Measurements from ENCODE around the gene NPHP3. TPM values are rescaled to one million over a fixed set of nuclear protein-coding genes. Genes with fewer than 3 reads are reported as not detected.

The NPHP3 gene
- total RNA-seq, 4 donors from 2014 or later: 22.7 to 31.1 (median 26.4) TPM

- WGBS: 88% methylated on average over 5 of the region's 5 CpGs
Observed at GRCh38 chr3:132654721-132655120, 67.5 kb downstream of the NPHP3 start.

GRCh38 chr3:132654190-132654589, 68.0 kb downstream of the NPHP3 start:
- intact Hi-C loops (cut with DNase I): no loop called here
- Histone ChIP-seq H3K36me3 (no peaks in the 10 kb centered on the region), H3K4me1 (peaks cover 19 to 42% (median 35%) of the 10 kb centered on the region in 4 donors), H3K27ac (replicated peaks in 1 of 4) (no peak overlapping the region), H3K4me3 (no peak overlapping the region), H3K27me3 (no peaks in the 10 kb centered on the region), H3K9me3 (no peaks in the 10 kb centered on the region)
- no peak for TF ChIP-seq EP300 (IDR thresholded peaks at IDR 0.05)
- TF ChIP-seq POLR2AphosphoS5 (IDR thresholded peaks at IDR 0.05): no peak
- TF ChIP-seq POLR2A (IDR thresholded peaks at IDR 0.05; ENCODE audit: low read depth): no peak
- no peak for TF ChIP-seq CTCF (IDR thresholded peaks at IDR 0.05)
- 88% methylated on average over 2 of the region's 2 CpGs for WGBS
- no peak for DNase-seq (ENCODE audit: extremely low spot score)

More at GRCh38 chr3:132654721-132655120, 67.5 kb downstream of the NPHP3 start:
- intact Hi-C loops (cut with DNase I): no loop called here
- no peak overlapping the region for H3K4me3 ChIP-seq
- DNase-seq (ENCODE audit: extremely low spot score): no peak
- peaks cover 19 to 42% (median 36%) of the 10 kb centered on the region in 4 donors for H3K4me1 ChIP-seq
- no peak overlapping the region for H3K27ac ChIP-seq (replicated peaks in 1 of 4)
- H3K9me3 ChIP-seq: no peaks in the 10 kb centered on the region
- no peaks in the 10 kb centered on the region for H3K27me3 ChIP-seq
- no peak for TF ChIP-seq CTCF (IDR thresholded peaks at IDR 0.05)
- TF ChIP-seq POLR2A (IDR thresholded peaks at IDR 0.05; ENCODE audit: low read depth): no peak
- no peaks in the 10 kb centered on the region for H3K36me3 ChIP-seq

GRCh38 chr3:132652640-132653270, 69.5 kb downstream of the NPHP3 start:
- Histone ChIP-seq H3K4me1 (peaks cover 6 to 29% (median 21%) of the 10 kb centered on the region in 4 donors), H3K4me3 (no peak overlapping the region), H3K36me3 (no peaks in the 10 kb centered on the region), H3K9me3 (no peaks in the 10 kb centered on the region), H3K27me3 (no peaks in the 10 kb centered on the region), H3K27ac (replicated peaks in 1 of 4) (no peak overlapping the region)
- no peak for DNase-seq (ENCODE audit: extremely low spot score)
- WGBS: 100% methylated on average over 1 of the region's 1 CpG
- TF ChIP-seq POLR2A (IDR thresholded peaks at IDR 0.05; ENCODE audit: low read depth) (no peak), POLR2AphosphoS5 (IDR thresholded peaks at IDR 0.05) (no peak), EP300 (IDR thresholded peaks at IDR 0.05) (no peak), CTCF (IDR thresholded peaks at IDR 0.05) (no peak)
- intact Hi-C loops (cut with DNase I): no loop called here

- Histone ChIP-seq H3K4me3 (no peak overlapping the region), H3K27me3 (no peaks in the 10 kb centered on the region), H3K27ac (replicated peaks in 1 of 4) (no peak overlapping the region), H3K36me3 (no peaks in the 10 kb centered on the region), H3K4me1 (peaks cover 2 to 17% (median 6%) of the 10 kb centered on the region in 4 donors), H3K9me3 (no peaks in the 10 kb centered on the region)
- no peak for TF ChIP-seq POLR2AphosphoS5 (IDR thresholded peaks at IDR 0.05)
- no peak for TF ChIP-seq POLR2A (IDR thresholded peaks at IDR 0.05; ENCODE audit: low read depth)
- no peak for TF ChIP-seq CTCF (IDR thresholded peaks at IDR 0.05)
- no peak for TF ChIP-seq EP300 (IDR thresholded peaks at IDR 0.05)
- 0% methylated on average over 1 of the region's 1 CpG for WGBS
- no peak for DNase-seq (ENCODE audit: extremely low spot score)
- intact Hi-C loops (cut with DNase I): no loop called here
Observed at GRCh38 chr3:132650153-132650552, 72.1 kb downstream of the NPHP3 start.

- TF ChIP-seq POLR2AphosphoS5 (IDR thresholded peaks at IDR 0.05) (no peak), POLR2A (IDR thresholded peaks at IDR 0.05; ENCODE audit: low read depth) (no peak), EP300 (IDR thresholded peaks at IDR 0.05) (no peak), CTCF (IDR thresholded peaks at IDR 0.05) (no peak)
- DNase-seq (ENCODE audit: extremely low spot score): no peak
- intact Hi-C loops (cut with DNase I): no loop called here
- 100% methylated on average over 1 of the region's 1 CpG for WGBS
- H3K27ac ChIP-seq (replicated peaks in 1 of 4): no peak overlapping the region
- no peaks in the 10 kb centered on the region for H3K4me1 ChIP-seq
- no peak overlapping the region for H3K4me3 ChIP-seq
- H3K36me3 ChIP-seq: peaks cover 0 to 31% (median 11%) of the 10 kb centered on the region in 4 donors
- H3K9me3 ChIP-seq: no peaks in the 10 kb centered on the region
- no peaks in the 10 kb centered on the region for H3K27me3 ChIP-seq
Observed at GRCh38 chr3:132645058-132645457, 77.2 kb downstream of the NPHP3 start.

All from esophagus muscularis mucosa (tissue), 4 donors.